GM18526 (cell line): Measurements from ENCODE around the gene FMR1NB.

ENCODE experiments used
- POLR2A ChIP-seq: IDR thresholded peaks from 3 replicates; pipeline ENCODE4 v1.6.1; 2011; ENCODE audit not compliant: insufficient read length; ENCODE audit errors: extremely low read depth

Gene FMR1NB

DNA sequence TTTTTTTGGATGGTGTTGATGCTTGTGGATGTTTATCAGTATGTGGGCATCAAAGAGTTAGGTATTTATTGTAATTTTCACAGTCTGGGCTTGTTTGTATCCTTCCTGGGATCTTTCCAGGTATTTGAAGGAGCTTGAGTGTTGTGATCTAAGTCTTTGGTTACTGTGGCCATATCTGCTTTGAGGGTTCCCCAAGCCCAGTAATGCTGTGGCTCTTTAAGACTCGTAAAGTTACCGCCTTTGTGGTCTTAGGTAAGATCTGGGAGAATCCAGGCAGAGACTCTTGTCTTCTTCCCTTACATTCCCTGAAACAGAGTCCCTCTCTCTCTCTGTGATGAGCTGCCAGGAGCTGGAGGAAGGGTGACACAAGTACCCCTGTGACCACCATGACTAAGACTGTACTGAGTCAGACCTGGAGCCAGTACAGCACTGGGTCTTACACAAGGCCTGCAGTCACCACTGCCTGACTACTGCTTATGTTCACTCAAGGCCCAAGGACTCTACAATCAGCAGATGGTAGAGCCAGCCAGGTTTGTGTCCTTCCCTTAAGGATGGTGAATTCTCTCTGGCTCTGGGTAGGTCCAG lies 62.2 kb downstream of the FMR1NB start:
- no peak for TF ChIP-seq POLR2A

DNA sequence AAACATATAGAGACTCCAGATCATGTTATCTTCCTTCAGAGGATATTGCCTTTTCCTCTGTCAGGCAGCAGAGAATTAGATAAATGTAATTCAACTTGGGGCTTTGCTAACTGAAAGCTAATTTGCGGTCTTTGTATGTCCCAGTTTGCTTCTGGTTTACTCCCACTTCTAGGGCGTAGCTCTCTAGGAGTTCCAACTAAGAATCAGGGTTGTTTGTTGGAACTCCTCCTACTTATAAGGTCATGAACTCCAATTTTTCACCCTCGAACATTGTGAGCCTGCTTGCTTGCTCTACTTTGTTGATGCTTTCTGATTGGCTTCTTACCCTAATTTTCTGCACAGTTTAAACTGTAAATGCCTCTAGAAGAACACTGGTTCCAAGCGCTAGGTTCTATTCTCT lies 66.1 kb downstream of the FMR1NB start:
- TF ChIP-seq POLR2A: no peak

DNA sequence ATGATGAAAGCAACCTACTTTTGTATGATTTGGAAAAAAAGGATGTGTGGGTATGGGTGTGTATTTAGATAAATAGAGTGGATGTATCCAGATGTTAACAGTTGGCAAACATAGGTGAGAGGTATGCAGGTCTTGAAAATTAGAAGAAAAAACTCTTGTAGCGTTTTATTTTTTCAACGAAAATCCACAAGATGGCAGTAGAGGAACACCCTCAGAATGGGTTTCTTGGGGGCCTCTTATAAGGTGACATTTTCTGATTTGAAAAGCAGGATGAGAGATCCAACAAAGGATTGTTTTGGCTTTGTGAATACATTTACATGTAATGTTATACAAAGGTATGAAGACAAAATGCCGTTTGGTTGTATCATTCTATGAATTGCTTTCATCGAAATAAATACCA lies 68.3 kb downstream of the FMR1NB start:
- TF ChIP-seq POLR2A: no peak

DNA sequence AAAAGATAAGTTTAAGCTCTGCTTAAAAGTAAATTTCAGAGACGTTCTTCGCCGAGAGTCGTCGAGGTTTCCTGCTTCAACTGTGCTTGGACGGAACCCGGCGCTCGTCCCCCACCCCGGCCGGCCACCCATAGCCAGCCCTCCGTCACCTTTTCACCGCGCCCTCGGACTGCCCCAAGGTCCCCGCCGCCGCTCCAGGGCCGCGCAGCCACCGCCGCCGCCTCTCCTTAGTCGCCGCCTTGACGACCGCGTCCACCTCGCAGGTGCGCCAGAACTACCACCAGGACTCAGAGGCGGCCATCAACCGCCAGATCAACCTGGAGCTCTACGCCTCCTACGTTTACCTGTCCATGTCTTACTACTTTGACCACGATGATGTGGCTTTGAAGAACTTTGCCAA lies 70.8 kb downstream of the FMR1NB start:
- TF ChIP-seq POLR2A: no peak

DNA sequence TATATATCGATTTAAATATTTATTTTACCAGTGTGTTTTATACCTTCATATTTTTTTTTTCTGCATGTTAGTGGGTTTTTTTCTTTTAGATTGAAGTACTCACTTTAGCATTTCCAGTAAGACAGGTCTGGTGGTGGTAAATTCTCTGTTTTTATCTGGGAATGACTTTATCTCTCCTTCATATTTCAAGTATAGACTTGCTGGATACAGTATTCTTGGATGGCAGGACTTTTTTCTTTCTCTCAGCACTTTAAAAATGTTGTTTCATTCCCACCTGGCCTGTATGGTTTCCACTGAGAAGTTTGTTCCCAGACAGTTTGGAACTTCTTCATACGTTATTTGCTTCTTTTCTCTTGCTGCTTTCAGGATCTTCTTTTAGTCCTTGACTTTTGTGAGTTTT lies 86.1 kb downstream of the FMR1NB start:
- no peak for TF ChIP-seq POLR2A

DNA sequence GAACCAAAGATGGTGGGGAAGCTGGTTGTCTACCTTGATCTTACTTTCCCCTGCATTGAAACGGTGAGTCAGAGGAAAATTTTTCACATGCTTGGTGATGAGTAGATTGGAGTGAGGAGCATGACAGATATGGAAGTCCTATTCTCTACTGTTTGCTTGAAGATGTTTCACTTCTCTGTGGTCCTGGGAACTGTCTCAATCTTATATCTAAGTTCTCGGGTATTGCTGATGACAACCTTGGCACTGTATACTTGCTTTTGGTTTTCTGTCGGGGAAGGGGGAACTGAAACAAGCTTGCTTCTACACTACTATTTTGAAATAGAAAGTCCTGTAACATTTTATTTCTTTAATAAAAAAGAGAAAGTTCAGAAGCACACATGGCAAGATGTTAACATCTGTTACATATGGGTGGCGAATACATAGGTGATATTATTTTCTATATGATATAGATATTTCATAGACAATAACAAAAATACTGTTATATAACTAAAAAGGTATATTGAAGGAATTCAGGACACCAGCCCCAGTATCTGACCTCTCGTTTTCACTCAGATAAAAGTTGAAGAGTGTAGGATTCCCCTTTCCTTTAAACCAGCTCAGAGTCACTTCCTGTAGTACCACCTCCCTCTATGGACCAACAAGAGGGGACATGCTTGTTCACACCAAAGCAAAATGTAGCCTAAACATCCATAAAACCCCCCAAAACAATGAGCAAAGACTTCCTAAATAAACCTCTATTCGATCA lies 88.8 kb downstream of the FMR1NB start:
- TF ChIP-seq POLR2A: no peak

DNA sequence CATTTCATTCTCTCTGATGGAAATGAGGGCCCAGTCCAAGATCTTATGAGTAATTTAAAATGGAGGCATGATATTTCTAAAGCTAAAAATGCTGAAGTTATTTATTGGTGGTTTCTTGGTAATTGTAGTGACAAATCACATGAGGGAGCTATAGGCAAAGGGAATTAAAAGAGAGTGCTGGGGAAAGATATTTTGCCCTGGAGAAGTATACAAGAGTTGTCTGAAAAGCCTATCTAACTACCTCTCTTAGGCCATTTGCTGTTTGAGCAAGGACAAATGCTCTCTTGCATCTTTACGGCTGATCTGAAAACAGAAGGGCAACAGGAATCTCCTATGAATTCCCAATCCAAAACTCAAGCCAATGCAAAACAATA lies 89.4 kb downstream of the FMR1NB start:
- no peak for TF ChIP-seq POLR2A
